K562 (cell line): ENCODE results near the gene TPSAB1. TPM values are rescaled to one million over a fixed set of nuclear protein-coding genes. Genes with fewer than 3 reads are reported as not detected.
A peak's percentile ranks its signal among the peaks of the same experiment; 100 is the strongest.

ENCODE experiments used
- ATAC-seq: fragments of 200-7000 bp; cut with Tn5 transposase; 3 replicates; pipeline ENCODE4 v1.9.1; 2020; ENCODE audit warnings: moderate library complexity
- BruUV-seq: library from RNA; stranded (reverse); fragments of 400-500 nt; replicated peaks from 2 replicates; lab custom pipeline; 2021; lab: Mats Ljungman, UMichigan
- CTCF ChIA-PET: fragments of 300-600 bp; formaldehyde crosslinking; extraction: SDS; loops from one replicate; lab custom pipeline; 2021; ENCODE audit warnings: low intra/inter-chr PET ratio; lab: Yijun Ruan, JAX
- POLR2A ChIA-PET: fragments of 300-600, 350-650 bp; sonication (Branson Sonifier 250); formaldehyde crosslinking; extraction: SDS; loops from one replicate; lab custom pipeline; 2021; ENCODE audit warnings: antibody characterized with exemption, inconsistent platforms; lab: Yijun Ruan, JAX
- DNase-seq, 4 experiments: peaks; one replicate each; pipeline versions ENCODE4 v3.0.0 to v3.0.0-alpha.2; 2011 to 2018; ENCODE audit warnings: low spot score in 3 of 4, mixed read lengths in 3 of 4; ENCODE audit errors: extremely low read depth in 1 of 4
- FAIRE-seq: peaks from 2 replicates; lab custom pipeline; 2011; peaks lifted over from hg19 to GRCh38; lab: Jason Lieb, UNC
- H2AFZ ChIP-seq: 2 replicates; pipeline ENCODE4 v1.6.0; 2011; ENCODE audit warnings: low read depth, low read length, control low read depth, inconsistent platforms
- H3K27ac ChIP-seq: fragments of 200-600 bp; 3 replicates; pipeline ENCODE4 v1.8.0; 2011; ENCODE audit warnings: low read depth, mild to moderate bottlenecking, control low read depth, inconsistent platforms, low read length, moderate library complexity, mixed read lengths; ENCODE audit errors: extremely low read depth
- H3K27me3 ChIP-seq, 2 experiments: fragments of 300-600 bp in 1 of 2; 2 replicates in 1 of 2; 3 replicates in 1 of 2; pipeline versions ENCODE4 v1.6.0 to v1.8.0; 2011; ENCODE audit warnings: inconsistent platforms in 2 of 2, low read length in 2 of 2, mild to moderate bottlenecking in 1 of 2, mixed read lengths in 1 of 2, moderate library complexity in 1 of 2; ENCODE audit not compliant: control insufficient read depth in 2 of 2, insufficient read depth in 2 of 2
- H3K36me3 ChIP-seq: fragments of 300-600 bp; 3 replicates; pipeline ENCODE4 v1.8.0; 2011; ENCODE audit warnings: mild to moderate bottlenecking, low read length, inconsistent platforms; ENCODE audit not compliant: control insufficient read depth, insufficient read depth
- H3K4me1 ChIP-seq, 2 experiments: fragments of 200-600 bp in 1 of 2; replicated peaks in 1 of 2; 2 replicates in 1 of 2; 3 replicates in 1 of 2; pipeline versions ENCODE4 v1.5.1 to v1.8.0; 2011; ENCODE audit warnings: inconsistent platforms in 2 of 2, low read length in 2 of 2, mild to moderate bottlenecking in 1 of 2, mixed read lengths in 1 of 2, moderate library complexity in 1 of 2; ENCODE audit not compliant: control insufficient read depth in 2 of 2, insufficient read depth in 2 of 2
- H3K4me2 ChIP-seq: 2 replicates; pipeline ENCODE4 v1.6.1; 2011; ENCODE audit warnings: low read length, control low read depth, inconsistent platforms, mixed read lengths; ENCODE audit not compliant: insufficient read depth
- H3K4me3 ChIP-seq: fragments of 200-600 bp; sonication (generic), shearing (Covaris generic); 2 replicates; pipeline ENCODE4 v1.5.1; 2016; ENCODE audit warnings: control low read depth, inconsistent platforms
- H3K79me2 ChIP-seq: fragments of 200-600 bp; 3 replicates; pipeline ENCODE4 v1.8.0; 2011; ENCODE audit warnings: low read length, inconsistent platforms; ENCODE audit not compliant: control insufficient read depth, insufficient read depth
- H3K9ac ChIP-seq, 2 experiments: 2 replicates each; pipeline versions ENCODE4 v1.6.0 to v1.6.1; 2011; ENCODE audit warnings: low read depth in 2 of 2, low read length in 2 of 2, control low read depth in 1 of 2, inconsistent platforms in 1 of 2, mild to moderate bottlenecking in 1 of 2, mixed read lengths in 1 of 2; ENCODE audit not compliant: insufficient read depth in 1 of 2
- H3K9me1 ChIP-seq: one replicate; pipeline ENCODE4 v1.6.0; 2011; ENCODE audit warnings: inconsistent platforms, mild to moderate bottlenecking, low read length, moderate library complexity; ENCODE audit not compliant: control insufficient read depth, insufficient read depth
- H3K9me3 ChIP-seq: replicated peaks from 2 replicates; pipeline ENCODE4 v1.5.1; 2011; ENCODE audit warnings: low read depth, low read length, inconsistent platforms; ENCODE audit not compliant: control insufficient read depth, insufficient read depth
- H4K20me1 ChIP-seq: replicated peaks from 2 replicates; pipeline ENCODE4 v1.6.1; 2011; ENCODE audit warnings: low read length, inconsistent platforms, mixed read lengths; ENCODE audit not compliant: control insufficient read depth, insufficient read depth
- E2F6 ChIP-seq, 2 experiments: IDR thresholded peaks; 2 replicates each; pipeline ENCODE4 v1.6.1; 2011; ENCODE audit warnings: borderline replicate concordance in 1 of 2, control low read depth in 1 of 2, low read depth in 1 of 2, low read length in 1 of 2, mild to moderate bottlenecking in 1 of 2, mixed read lengths in 1 of 2, moderate library complexity in 1 of 2; ENCODE audit not compliant: insufficient read depth in 1 of 2, insufficient read length in 1 of 2, poor library complexity in 1 of 2, severe bottlenecking in 1 of 2; ENCODE audit errors: extremely low read depth in 1 of 2
- HMG20B ChIP-seq: fragments of 250-450 bp; sonication (Bioruptor Pico); IDR thresholded peaks from 2 replicates; pipeline ENCODE4 v1.5.0; 2021; ENCODE audit warnings: mild to moderate bottlenecking
- HSF4 ChIP-seq: fragments of 250-450 bp; sonication (Bioruptor Pico); IDR thresholded peaks from 2 replicates; pipeline ENCODE4 v2.1.2; 2022; ENCODE audit warnings: mild to moderate bottlenecking, moderate library complexity, borderline replicate concordance
- RERE ChIP-seq: sonication (generic); formaldehyde crosslinking; IDR thresholded peaks from 2 replicates; pipeline ENCODE4 v1.8.0; 2023; ENCODE audit warnings: missing genetic modification reagents, mild to moderate bottlenecking, borderline replicate concordance
- SREBF1 ChIP-seq: fragments of 150-350 bp; IDR thresholded peaks from 2 replicates; pipeline ENCODE4 v1.6.1; 2014; ENCODE audit warnings: antibody characterized with exemption, low read depth, low read length, borderline replicate concordance
- TFAP4 ChIP-seq: sonication (generic); formaldehyde crosslinking; IDR thresholded peaks from 2 replicates; pipeline ENCODE4 v1.8.0; 2022; ENCODE audit warnings: missing genetic modification reagents, mild to moderate bottlenecking, moderate library complexity, borderline replicate concordance
- ZFX ChIP-seq: sonication (generic); formaldehyde crosslinking; IDR thresholded peaks from 2 replicates; pipeline ENCODE4 v1.8.0; 2022; ENCODE audit warnings: mild to moderate bottlenecking, missing genetic modification reagents, moderate library complexity
- WGBS: fragments of 100-300 bp; shearing (Covaris generic); methylation state at CpG from one replicate; pipeline ENCODE4 v1.1.6; 2016; ENCODE audit warnings: low coverage, mixed read lengths; ENCODE audit not compliant: insufficient coverage; ENCODE audit errors: missing lambda C conversion rate; 5-methylcytosine and 5-hydroxymethylcytosine counted together
- in situ Hi-C: fragments of 300-500 bp; cut with MboI; formaldehyde crosslinking; loops from 4 replicates; pipeline ENCODE4 v1.15.0; 2018; ENCODE audit warnings: inconsistent platforms, mixed read lengths
- intact Hi-C: fragments of 100-400 bp; cut with micrococcal nuclease; formaldehyde crosslinking; loops from 2 replicates; pipeline ENCODE4 v1.14.2; 2022
- polyA plus RNA-seq, 8 experiments: library from polyadenylated mRNA; depleted of rRNA in 4 of 8; stranded (reverse) in 5 of 8; unstranded in 3 of 8; fragments of >200 nt; fragmentation: Nextera tagmentation in 2 of 8; fragmentation: Illumina TruSeq in 1 of 8; extraction: Ambion mirVana in 2 of 8; extraction: Trizol in 1 of 8; gene quantifications; 2 replicates each; pipeline versions ENCODE4 v1.2.1 to v1.2.3, GENCODE V29; 2011 to 2014; ENCODE audit warnings: inconsistent platforms in 1 of 8, missing spikeins in 1 of 8
- total RNA-seq, 7 experiments: library from RNA; depleted of rRNA in 6 of 7; stranded (reverse); fragments of >200 nt in 6 of 7; fragmentation: Illumina TruSeq in 2 of 7; extraction: Trizol in 2 of 7; gene quantifications; 2 replicates each; pipeline versions ENCODE4 v1.2.1 to v1.2.3, GENCODE V29; 2011 to 2021; ENCODE audit warnings: low replicate concordance in 1 of 7

TPSAB1 gene
- total and polyA plus RNA-seq, 9 of the 15 experiments (the other 6 are each of a cell fraction or from before 2014, with no cell fraction given) = not detected

- DNase-seq = no peak
- peaks cover 0 to 15% of the 10 kb centered on the region in 2 experiments; a peak in 2 of 5 replicates for H3K27me3 ChIP-seq
- WGBS = 3% methylated on average over 13 of the region's 14 CpGs
- in situ Hi-C loops (loop anchor here (5.0 kb wide), 1 partner anchor 83 kb away; no protein-coding TSS in a partner anchor), intact Hi-C loops (loop anchor here (2.0 kb wide), 1 partner anchor 89 kb away; no protein-coding TSS in a partner anchor)
- no peaks in the 10 kb centered on the region for H3K9me1 ChIP-seq
- no peaks in the 10 kb centered on the region for H3K79me2 ChIP-seq
- no peaks in the 10 kb centered on the region for H3K9me3 ChIP-seq
- no peak overlapping the region for H3K4me3 ChIP-seq
- H3K36me3 ChIP-seq = no peaks in the 10 kb centered on the region
- no TSS peak for BruUV-seq
- peaks cover 6% of the 10 kb centered on the region; the same call in 1 of the 2 replicates for H4K20me1 ChIP-seq
- ChIA-PET CTCF (interaction anchor here (1.8 to 3.5 kb wide), 2 partner anchors 88 to 382 kb away, joined by 6 to 38 read pairs; no protein-coding TSS in a partner anchor), POLR2A (interaction anchor here (0.6 kb wide), 1 partner anchor 241 kb away, joined by 3 read pairs; no protein-coding TSS in a partner anchor)
- TF ChIP-seq ZFX (CRISPR knock-in tag) = peak; percentile 27; the same call in 1 of the 2 replicates
- no peak for TF ChIP-seq TFAP4 (CRISPR knock-in tag)
- peak in 1 of 2 experiments; percentile 44 for TF ChIP-seq E2F6 (IDR thresholded peaks at IDR 0.05; ENCODE audit: borderline replicate concordance in 1 of 2, extremely low read depth in 1 of 2, insufficient read depth in 1 of 2, insufficient read length in 1 of 2, low read depth in 1 of 2, low read length in 1 of 2, poor library complexity in 1 of 2, severe bottlenecking in 1 of 2)
- TF ChIP-seq RERE (CRISPR knock-in tag) = no peak
- no peak for TF ChIP-seq SREBF1
- no peak for TF ChIP-seq HSF4 (CRISPR knock-in tag)
- TF ChIP-seq HMG20B (CRISPR knock-in tag) = no peak
- no peak overlapping the region for H3K4me2 ChIP-seq
- H2AFZ ChIP-seq = no peak overlapping the region
- no peak overlapping the region for H3K27ac ChIP-seq
- no peak for FAIRE-seq
- H3K4me1 ChIP-seq = peaks cover 0 to 69% of the 10 kb centered on the region in 2 experiments; a peak in 3 of 5 replicates
- no peak overlapping the region for H3K9ac ChIP-seq
- no peak for ATAC-seq
Measured at GRCh38 chr16:1195393-1195666, 45.2 kb upstream of the TPSAB1 start.
